SK-N-MC (cell line): ENCODE data around the gene RAB8A.

ENCODE experiments used
- EZH2 ChIP-seq: fragments of 200-600 bp; sonication (generic); IDR thresholded peaks from one replicate; pipeline ENCODE4 v1.6.1; 2017; ENCODE audit warnings: antibody characterized with exemption
- FOXP2 ChIP-seq: optimal IDR thresholded peaks from 2 replicates; pipeline ENCODE3; 2011; ENCODE audit warnings: mild to moderate bottlenecking, moderate library complexity; ENCODE audit not compliant: insufficient read depth; ENCODE audit errors: extremely low read length, control extremely low read depth
- POLR2AphosphoS5 ChIP-seq: IDR thresholded peaks from 2 replicates; pipeline ENCODE4 v1.6.1; 2012; ENCODE audit warnings: mild to moderate bottlenecking, low read depth, low read length, borderline replicate concordance

GRCh38 chr19:16121141-16121540, 9.5 kb downstream of the RAB8A start:
- TF ChIP-seq EZH2, result no peak
- TF ChIP-seq POLR2AphosphoS5, result no peak
- no peak for TF ChIP-seq FOXP2
